Subcutaneous abdominal adipose tissue (tissue), 5 donors: ENCODE results near the gene PHF13.

Experiments
- H3K27ac ChIP-seq: one replicate; pipeline ENCODE4 v1.7.0; 2013; ENCODE audit warnings: low read depth, mild to moderate bottlenecking, inconsistent platforms, low read length, moderate library complexity
- H3K27me3 ChIP-seq, 5 donors: one replicate each; pipeline ENCODE4 v1.7.0; 2013; ENCODE audit warnings: low read length in 5 of 5, inconsistent platforms in 1 of 5; ENCODE audit not compliant: control insufficient read depth in 5 of 5, insufficient read depth in 4 of 5
- H3K36me3 ChIP-seq, 5 donors: one replicate each; pipeline ENCODE4 v1.7.0; 2013; ENCODE audit warnings: low read length in 5 of 5; ENCODE audit not compliant: control insufficient read depth in 5 of 5, insufficient read depth in 5 of 5
- H3K4me1 ChIP-seq, 5 donors: one replicate each; pipeline ENCODE4 v1.7.0; 2013; ENCODE audit warnings: low read length in 5 of 5, mild to moderate bottlenecking in 3 of 5, moderate library complexity in 1 of 5; ENCODE audit not compliant: control insufficient read depth in 5 of 5, insufficient read depth in 5 of 5
- H3K4me3 ChIP-seq, 5 donors: one replicate each; pipeline ENCODE4 v1.7.0; 2013; ENCODE audit warnings: low read length in 5 of 5, low read depth in 1 of 5
- H3K9ac ChIP-seq, 5 donors: one replicate each; pipeline ENCODE4 v1.7.0; 2013; ENCODE audit warnings: low read length in 5 of 5, mild to moderate bottlenecking in 4 of 5, moderate library complexity in 3 of 5
- H3K9me3 ChIP-seq, 5 donors: one replicate each; pipeline ENCODE4 v1.7.0; 2013; ENCODE audit warnings: low read length in 5 of 5; ENCODE audit not compliant: control insufficient read depth in 5 of 5
- donor health status: healthy.
- donor health status: healthy.
- donor health status: healthy.
- donor health status: healthy.
- donor health status: healthy.

The PHF13 gene

GRCh38 chr1:6586404-6586816 is 27.1 kb upstream of the PHF13 start:
- peaks cover 3 to 67% (median 39%) of the 10 kb centered on the region in 5 donors for H3K4me1 ChIP-seq
- no peaks in the 10 kb centered on the region for H3K27me3 ChIP-seq
- no peak overlapping the region for H3K4me3 ChIP-seq
- no peak overlapping the region for H3K27ac ChIP-seq
- H3K9ac ChIP-seq = no peak overlapping the region
- peaks cover 0 to 53% (median 38%) of the 10 kb centered on the region in 5 donors for H3K36me3 ChIP-seq
- no peaks in the 10 kb centered on the region for H3K9me3 ChIP-seq

- H3K36me3 ChIP-seq = peaks cover 0 to 64% (median 47%) of the 10 kb centered on the region in 5 donors
- H3K27ac ChIP-seq = no peak overlapping the region
- H3K27me3 ChIP-seq = no peaks in the 10 kb centered on the region
- H3K4me1 ChIP-seq = peaks cover 2 to 68% (median 40%) of the 10 kb centered on the region in 5 donors
- no peaks in the 10 kb centered on the region for H3K9me3 ChIP-seq
- H3K9ac ChIP-seq = no peak overlapping the region
- H3K4me3 ChIP-seq = no peak overlapping the region
These were observed 26.1 kb upstream of the PHF13 start for GRCh38 chr1:6587261-6588005.

GRCh38 chr1:6588128-6588892 is 25.2 kb upstream of the PHF13 start:
- Histone ChIP-seq H3K9me3 (no peaks in the 10 kb centered on the region), H3K4me1 (peaks cover 2 to 76% (median 49%) of the 10 kb centered on the region in 5 donors), H3K27me3 (no peaks in the 10 kb centered on the region), H3K36me3 (peaks cover 0 to 72% (median 56%) of the 10 kb centered on the region in 5 donors), H3K9ac (no peak overlapping the region), H3K27ac (no peak overlapping the region), H3K4me3 (no peak overlapping the region)

- Histone ChIP-seq H3K27me3 (no peaks in the 10 kb centered on the region), H3K36me3 (peaks cover 0 to 79% (median 63%) of the 10 kb centered on the region in 5 donors), H3K4me1 (peaks cover 2 to 80% (median 49%) of the 10 kb centered on the region in 5 donors), H3K27ac (no peak overlapping the region), H3K4me3 (no peak overlapping the region), H3K9ac (peak overlapping the region in 2 of 5 donors; percentile 17 to 39), H3K9me3 (no peaks in the 10 kb centered on the region)
These were observed 24.5 kb upstream of the PHF13 start for GRCh38 chr1:6588893-6589520.

GRCh38 chr1:6590046-6590445 is 23.5 kb upstream of the PHF13 start:
- H3K4me3 ChIP-seq = no peak overlapping the region
- no peak overlapping the region for H3K27ac ChIP-seq
- H3K4me1 ChIP-seq = peaks cover 4 to 77% (median 49%) of the 10 kb centered on the region in 5 donors
- H3K36me3 ChIP-seq = peaks cover 0 to 90% (median 72%) of the 10 kb centered on the region in 5 donors
- no peaks in the 10 kb centered on the region for H3K9me3 ChIP-seq
- H3K9ac ChIP-seq = no peak overlapping the region
- no peaks in the 10 kb centered on the region for H3K27me3 ChIP-seq

GRCh38 chr1:6591222-6591621 is 22.3 kb upstream of the PHF13 start:
- no peak overlapping the region for H3K27ac ChIP-seq
- H3K9ac ChIP-seq = no peak overlapping the region
- H3K9me3 ChIP-seq = no peaks in the 10 kb centered on the region
- peaks cover 0 to 97% (median 84%) of the 10 kb centered on the region in 5 donors for H3K36me3 ChIP-seq
- no peaks in the 10 kb centered on the region for H3K27me3 ChIP-seq
- peak overlapping the region in 1 of 5 donors; percentile 16 for H3K4me3 ChIP-seq
- peaks cover 4 to 84% (median 54%) of the 10 kb centered on the region in 5 donors for H3K4me1 ChIP-seq

- Histone ChIP-seq H3K4me1 (peaks cover 4 to 87% (median 57%) of the 10 kb centered on the region in 5 donors), H3K9ac (no peak overlapping the region), H3K27me3 (no peaks in the 10 kb centered on the region), H3K4me3 (peak overlapping the region in 1 of 5 donors; percentile 16), H3K27ac (no peak overlapping the region), H3K9me3 (no peaks in the 10 kb centered on the region), H3K36me3 (peaks cover 0 to 99% (median 88%) of the 10 kb centered on the region in 5 donors)
These were observed 21.9 kb upstream of the PHF13 start for GRCh38 chr1:6591644-6592043.

GRCh38 chr1:6592441-6592840 is 21.1 kb upstream of the PHF13 start:
- no peak overlapping the region for H3K9ac ChIP-seq
- peaks cover 5 to 87% (median 57%) of the 10 kb centered on the region in 5 donors for H3K4me1 ChIP-seq
- no peak overlapping the region for H3K4me3 ChIP-seq
- no peaks in the 10 kb centered on the region for H3K9me3 ChIP-seq
- H3K27ac ChIP-seq = no peak overlapping the region
- H3K36me3 ChIP-seq = peaks cover 0 to 99% (median 90%) of the 10 kb centered on the region in 5 donors
- no peaks in the 10 kb centered on the region for H3K27me3 ChIP-seq

GRCh38 chr1:6592865-6593593 is 20.5 kb upstream of the PHF13 start:
- no peaks in the 10 kb centered on the region for H3K27me3 ChIP-seq
- H3K36me3 ChIP-seq = peaks cover 0 to 99% (median 90%) of the 10 kb centered on the region in 5 donors
- no peaks in the 10 kb centered on the region for H3K9me3 ChIP-seq
- H3K4me3 ChIP-seq = no peak overlapping the region
- H3K4me1 ChIP-seq = peaks cover 10 to 87% (median 58%) of the 10 kb centered on the region in 5 donors
- H3K9ac ChIP-seq = no peak overlapping the region
- no peak overlapping the region for H3K27ac ChIP-seq
